CD14-positive monocyte (primary cell): ENCODE data around the gene PCDHA6. TPM values are rescaled to one million over a fixed set of nuclear protein-coding genes. Genes with fewer than 3 reads are reported as not detected.

Experiments used
- DNase-seq, 3 donors: peaks; one replicate each; pipeline ENCODE4 v3.0.0-alpha.2; 2011 to 2022
- H2AFZ ChIP-seq: 2 replicates; pipeline ENCODE4 v1.6.0; 2012; ENCODE audit warnings: mild to moderate bottlenecking, low read depth, low read length, inconsistent platforms; ENCODE audit not compliant: insufficient read depth, poor library complexity, severe bottlenecking
- H3K27ac ChIP-seq, 2 donors: 1 replicate in 1 of 2; 2 replicates in 1 of 2; pipeline ENCODE4 v1.5.1; 2012 to 2013; ENCODE audit warnings: low read length in 2 of 2, control low read depth in 1 of 2, inconsistent platforms in 1 of 2, low read depth in 1 of 2, mild to moderate bottlenecking in 1 of 2
- H3K27me3 ChIP-seq, 2 donors: one replicate each; pipeline versions ENCODE4 v1.6.0 to v1.6.1; 2011 to 2013; ENCODE audit warnings: low read length in 2 of 2; ENCODE audit not compliant: control insufficient read depth in 2 of 2, insufficient read depth in 2 of 2
- H3K36me3 ChIP-seq, 2 donors: replicated peaks in 1 of 2; 1 replicate in 1 of 2; 2 replicates in 1 of 2; pipeline versions ENCODE4 v1.5.1 to v1.6.1; 2012 to 2013; ENCODE audit warnings: low read length in 2 of 2, control low read depth in 1 of 2, inconsistent platforms in 1 of 2, mild to moderate bottlenecking in 1 of 2; ENCODE audit not compliant: insufficient read depth in 2 of 2, control insufficient read depth in 1 of 2
- H3K4me1 ChIP-seq, 2 donors: 1 replicate in 1 of 2; 2 replicates in 1 of 2; pipeline versions ENCODE4 v1.5.1 to v1.6.1; 2012 to 2013; ENCODE audit warnings: low read length in 2 of 2, control low read depth in 1 of 2, inconsistent platforms in 1 of 2, mild to moderate bottlenecking in 1 of 2, moderate library complexity in 1 of 2; ENCODE audit not compliant: insufficient read depth in 2 of 2, control insufficient read depth in 1 of 2
- H3K4me2 ChIP-seq: replicated peaks from 2 replicates; pipeline ENCODE3; 2012; ENCODE audit warnings: low read length, moderate library complexity, mild to moderate bottlenecking; ENCODE audit not compliant: poor library complexity, severe bottlenecking; ENCODE audit errors: extremely low read depth
- H3K4me3 ChIP-seq, 3 experiments: fragments of 200-600 bp in 1 of 3; sonication (generic) in 1 of 3; replicated peaks in 1 of 3; 1 replicate in 2 of 3; 2 replicates in 1 of 3; pipeline ENCODE4 v1.5.1; 2011 to 2013; ENCODE audit warnings: low read length in 3 of 3, mild to moderate bottlenecking in 3 of 3, control low read depth in 2 of 3, low read depth in 2 of 3, inconsistent platforms in 1 of 3, moderate library complexity in 1 of 3
- H3K79me2 ChIP-seq: 2 replicates; pipeline ENCODE4 v1.6.0; 2012; ENCODE audit warnings: mild to moderate bottlenecking, control low read depth, inconsistent platforms, low read length, moderate library complexity; ENCODE audit not compliant: insufficient read depth
- H3K9ac ChIP-seq: 2 replicates; pipeline ENCODE4 v1.6.0; 2017; ENCODE audit warnings: low read length, mild to moderate bottlenecking; ENCODE audit not compliant: insufficient read depth, poor library complexity, severe bottlenecking
- H3K9me3 ChIP-seq, 2 donors: replicated peaks in 1 of 2; 1 replicate in 1 of 2; 2 replicates in 1 of 2; pipeline versions ENCODE4 v1.5.1 to v1.6.1; 2012 to 2013; ENCODE audit warnings: low read length in 2 of 2, control low read depth in 1 of 2; ENCODE audit not compliant: control insufficient read depth in 1 of 2, insufficient read depth in 1 of 2
- H4K20me1 ChIP-seq: 2 replicates; pipeline ENCODE4 v1.6.0; 2012; ENCODE audit warnings: mild to moderate bottlenecking, low read length, control low read depth, moderate library complexity; ENCODE audit not compliant: insufficient read depth
- H3K27ac Mint-ChIP-seq, 7 donors: one replicate each; pipeline ENCODE4 v1.8.0; 2020; ENCODE audit warnings: mild to moderate bottlenecking in 7 of 7, mixed read lengths in 7 of 7, moderate library complexity in 6 of 7, inconsistent platforms in 2 of 7
- H3K27me3 Mint-ChIP-seq, 3 donors: one replicate each; pipeline ENCODE4 v1.8.0; 2021 to 2022; ENCODE audit warnings: low read depth in 3 of 3, mild to moderate bottlenecking in 3 of 3, mixed read lengths in 3 of 3, moderate library complexity in 3 of 3, inconsistent platforms in 1 of 3
- H3K36me3 Mint-ChIP-seq, 2 donors: one replicate each; pipeline ENCODE4 v1.8.0; 2020; ENCODE audit warnings: mixed read lengths in 2 of 2, inconsistent platforms in 1 of 2, mild to moderate bottlenecking in 1 of 2
- H3K4me1 Mint-ChIP-seq: one replicate; pipeline ENCODE4 v1.8.0; 2020; ENCODE audit warnings: mild to moderate bottlenecking, mixed read lengths
- H3K4me3 Mint-ChIP-seq, 2 donors: one replicate each; pipeline ENCODE4 v1.8.0; 2020; ENCODE audit warnings: mild to moderate bottlenecking in 2 of 2, mixed read lengths in 2 of 2, moderate library complexity in 1 of 2
- H3K9me3 Mint-ChIP-seq, 7 donors: one replicate each; pipeline ENCODE4 v1.8.0; 2020 to 2022; ENCODE audit warnings: mixed read lengths in 7 of 7, mild to moderate bottlenecking in 6 of 7, moderate library complexity in 6 of 7, inconsistent platforms in 2 of 7
- CTCF ChIP-seq: fragments of 200-600 bp; IDR thresholded peaks from one replicate; pipeline ENCODE4 v1.8.0; 2022; ENCODE audit warnings: antibody characterized with exemption, mild to moderate bottlenecking
- WGBS: methylation state at CpG from one replicate; pipeline ENCODE4 v1.1.5; 2013; ENCODE audit warnings: missing lambda C conversion rate; ENCODE audit not compliant: insufficient coverage; 5-methylcytosine and 5-hydroxymethylcytosine counted together
- intact Hi-C, 2 donors: fragments of 100-400 bp; cut with micrococcal nuclease; formaldehyde crosslinking; loops; one replicate each; pipeline versions ENCODE4 v1.15.0 to v1.15.1; 2023
- polyA minus RNA-seq: library from RNA; depleted of rRNA, polyadenylated mRNA; stranded (reverse); fragments of >200 nt; gene quantifications from 2 replicates; pipeline ENCODE4 v1.2.3, GENCODE V29; 2012
- polyA plus RNA-seq, 3 donors: library from polyadenylated mRNA; depleted of rRNA in 1 of 3; unstranded in 2 of 3; stranded (reverse) in 1 of 3; fragments of 300-500 nt in 2 of 3; fragments of >200 nt in 1 of 3; fragmentation: Illumina TruSeq in 2 of 3; gene quantifications; 1 replicate in 2 of 3; 2 replicates in 1 of 3; pipeline ENCODE4 v1.2.3, GENCODE V29; 2012 to 2021
- total RNA-seq, 12 experiments: library from RNA in 1 of 12; stranded (reverse) in 1 of 12; fragments of 120-200 nt in 1 of 12; gene quantifications; one replicate each; pipeline ENCODE4 v1.2.4 and lab custom pipeline; 2013 to 2026; ENCODE audit warnings: mixed read lengths in 6 of 12, inconsistent platforms in 1 of 12

Gene PCDHA6
- not detected for total RNA-seq (2013)
- not detected for polyA plus RNA-seq
- not detected in 2 replicates for polyA minus RNA-seq
- 0 to 0.46 (median 0) reads per million in 11 experiments for total RNA-seq (lab: John Stamatoyannopoulos, UW)

- Mint-ChIP-seq H3K9me3 (peaks cover 34 to 60% (median 53%) of the 10 kb centered on the region in 7 donors), H3K36me3 (peaks cover 0 to 2% of the 10 kb centered on the region in 2 donors), H3K27me3 (peaks cover 20 to 43% (median 21%) of the 10 kb centered on the region in 3 donors), H3K27ac (peak within 1 kb of the TSS in 1 of 7 donors; percentile 3), H3K4me1 (no peaks in the 10 kb centered on the region), H3K4me3 (peak within 1 kb of the TSS in 1 of 2 donors; percentile 66)
- Histone ChIP-seq H3K4me3 (no peak within 1 kb of the TSS), H3K36me3 (no peaks in the 10 kb centered on the region), H3K9me3 (peaks cover 40 to 68% of the 10 kb centered on the region in 2 donors), H3K27me3 (peaks cover 0 to 21% of the 10 kb centered on the region in 2 donors), H3K79me2 (no peaks in the 10 kb centered on the region), H3K4me1 (no peaks in the 10 kb centered on the region), H3K9ac (no peak within 1 kb of the TSS), H3K4me2 (no peak within 1 kb of the TSS), H4K20me1 (no peaks in the 10 kb centered on the region), H3K27ac (no peak within 1 kb of the TSS), H2AFZ (no peak within 1 kb of the TSS)
- intact Hi-C loops: loop anchor here in 1 of 2 donors (10.0 kb wide), 1 partner anchor 47 kb away; the partner anchor contains the start of gene PCDHA12
- no peak for TF ChIP-seq CTCF
- WGBS: 28% methylated on average over 14 of the region's 27 CpGs
- no peak for DNase-seq
These were observed at the start of gene PCDHA6 for GRCh38 chr5:140827704-140828361. TSS of gene PCDHA6 (plus strand) at chr5:140827960. CDS start at chr5:140828092, 132 bp downstream.

GRCh38 chr5:140780512-140780911 is 47.2 kb upstream of the PCDHA6 start:
- no peaks in the 10 kb centered on the region for H3K4me1 ChIP-seq
- no peak overlapping the region for H3K4me3 ChIP-seq
- Mint-ChIP-seq H3K36me3 (no peaks in the 10 kb centered on the region), H3K9me3 (peaks cover 44 to 83% (median 77%) of the 10 kb centered on the region in 7 donors), H3K27me3 (peaks cover 0 to 3% (median 1%) of the 10 kb centered on the region in 3 donors), H3K4me1 (no peaks in the 10 kb centered on the region), H3K27ac (no peak overlapping the region), H3K4me3 (no peak overlapping the region)
- peaks cover 51 to 82% of the 10 kb centered on the region in 2 donors for H3K9me3 ChIP-seq
- no peaks in the 10 kb centered on the region for H3K27me3 ChIP-seq
- DNase-seq: no peak
- intact Hi-C loops: no loop called here
- no peaks in the 10 kb centered on the region for H4K20me1 ChIP-seq
- no peak overlapping the region for H2AFZ ChIP-seq
- H3K79me2 ChIP-seq: no peaks in the 10 kb centered on the region
- H3K27ac ChIP-seq: no peak overlapping the region
- no peak overlapping the region for H3K9ac ChIP-seq
- no peaks in the 10 kb centered on the region for H3K36me3 ChIP-seq
- no CpG with 5 or more reads among the region's 1 CpG for WGBS
- TF ChIP-seq CTCF: no peak
- H3K4me2 ChIP-seq: no peak overlapping the region
